GM19043 (cell line): ENCODE measurements around the gene WNK2.

ENCODE experiments used
- ATAC-seq: cut with Tn5 transposase; IDR thresholded peaks from one replicate; pipeline ENCODE4 v1.9.1; 2021; ENCODE audit warnings: low read depth; ENCODE audit not compliant: unreplicated experiment

Gene WNK2

GRCh38 chr9:93231121-93231694 is 47.3 kb downstream of the WNK2 start:
- ATAC-seq = no peak

DNA sequence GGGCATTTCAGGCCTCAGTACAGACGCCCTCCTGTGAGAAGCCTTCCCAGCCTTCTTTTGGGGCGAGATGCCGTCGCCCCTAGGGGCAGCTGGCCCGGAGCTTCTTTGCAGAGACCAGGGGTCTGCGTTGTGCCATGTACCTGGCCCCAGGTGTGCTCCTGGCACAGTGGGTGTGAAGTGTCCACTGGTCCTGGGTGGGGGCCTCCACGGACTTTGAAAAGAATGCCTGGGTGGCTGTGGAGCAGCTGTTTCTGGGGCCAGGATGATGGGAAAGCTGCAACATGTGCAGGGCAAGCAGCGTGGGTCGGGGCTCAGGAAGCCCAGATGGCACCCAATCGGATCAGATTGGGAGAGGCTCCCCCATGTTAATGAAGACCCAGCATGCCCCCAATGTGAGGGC is 47.8 kb downstream of the WNK2 start:
- ATAC-seq = no peak

DNA sequence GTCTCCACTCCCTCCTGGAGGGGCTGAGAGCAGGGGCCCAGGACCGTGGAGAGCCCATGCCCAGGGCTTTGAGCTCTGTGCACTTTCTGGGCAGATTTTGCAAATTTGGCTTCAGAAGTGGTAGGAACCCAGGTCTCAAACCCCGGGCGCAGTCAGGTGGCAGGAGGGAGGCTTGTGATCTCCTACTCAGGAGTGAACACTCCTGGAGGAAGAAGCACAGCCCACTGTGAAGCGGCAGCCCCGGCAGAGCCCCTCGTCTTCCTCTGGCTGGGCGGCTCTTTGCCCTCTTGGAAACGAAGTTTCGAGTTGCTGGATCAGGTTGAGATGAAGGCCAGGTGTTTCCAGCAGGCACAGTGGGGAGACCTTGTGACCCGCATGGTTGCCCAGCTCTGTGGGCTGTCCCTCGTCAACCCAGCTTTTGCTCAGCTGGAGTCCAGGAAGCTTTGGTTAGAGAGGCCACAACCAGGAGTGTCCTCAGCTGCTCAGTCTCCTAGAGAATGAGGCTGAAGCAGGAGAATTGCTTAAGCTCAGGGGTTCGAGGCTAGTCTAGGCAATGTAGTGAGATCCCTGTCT is 48.5 kb downstream of the WNK2 start:
- no peak for ATAC-seq

- no peak for ATAC-seq
Observed at GRCh38 chr9:93233033-93233432, 49.1 kb downstream of the WNK2 start.

DNA sequence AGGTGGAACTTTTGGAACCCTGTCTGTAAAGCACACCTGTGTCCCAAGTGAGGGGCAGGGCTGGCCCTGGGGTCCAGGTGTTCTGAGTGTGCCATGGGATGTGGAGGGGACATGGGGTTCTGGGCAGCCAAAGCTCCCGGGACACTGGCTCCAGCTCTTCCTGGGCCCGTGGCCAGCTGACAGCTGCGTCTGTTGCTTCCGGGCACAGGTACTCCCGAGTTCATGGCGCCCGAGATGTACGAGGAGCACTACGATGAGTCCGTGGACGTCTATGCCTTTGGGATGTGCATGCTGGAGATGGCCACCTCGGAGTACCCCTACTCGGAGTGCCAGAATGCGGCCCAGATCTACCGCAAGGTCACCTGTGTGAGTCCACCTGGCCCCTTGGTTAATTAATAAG is 50.7 kb downstream of the WNK2 start:
- no peak for ATAC-seq

DNA sequence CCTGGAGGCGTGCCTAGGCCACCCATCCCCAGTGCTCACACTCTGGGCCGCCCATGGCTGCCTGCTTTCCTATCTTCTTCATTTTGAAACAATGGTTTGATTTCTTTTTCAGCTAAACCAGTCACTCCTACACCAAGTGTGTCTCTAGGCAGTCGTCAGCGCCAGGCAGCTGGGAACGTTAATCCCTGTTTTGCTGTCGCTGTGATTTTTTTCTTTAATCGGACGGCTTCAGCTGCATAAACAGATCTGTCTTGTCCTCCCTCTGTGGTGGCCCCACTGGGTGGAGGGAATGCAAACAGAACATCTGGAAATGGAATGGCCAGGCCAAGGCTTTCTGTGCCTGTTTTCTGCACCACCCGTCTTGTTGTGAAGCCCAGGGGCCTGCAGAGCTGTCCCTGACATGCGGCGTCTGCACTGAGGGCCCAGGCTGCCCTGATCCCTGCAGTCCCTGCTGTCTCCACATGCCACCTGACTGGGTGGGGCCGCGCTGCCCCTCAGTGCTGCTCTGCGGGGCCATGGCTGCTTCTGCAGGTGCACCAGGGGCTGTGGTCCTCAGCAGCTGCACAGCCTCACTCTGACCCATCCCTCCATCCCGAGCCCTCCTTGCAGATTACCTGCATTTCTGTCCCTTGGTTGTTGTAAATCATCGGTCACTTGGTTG is 51.5 kb downstream of the WNK2 start:
- no peak for ATAC-seq

GRCh38 chr9:93236541-93237206 is 52.7 kb downstream of the WNK2 start:
- no peak for ATAC-seq

- no peak for ATAC-seq
Observed at GRCh38 chr9:93237540-93237939, 53.6 kb downstream of the WNK2 start.

GRCh38 chr9:93238953-93239925 is 55.3 kb downstream of the WNK2 start:
- ATAC-seq = no peak

DNA sequence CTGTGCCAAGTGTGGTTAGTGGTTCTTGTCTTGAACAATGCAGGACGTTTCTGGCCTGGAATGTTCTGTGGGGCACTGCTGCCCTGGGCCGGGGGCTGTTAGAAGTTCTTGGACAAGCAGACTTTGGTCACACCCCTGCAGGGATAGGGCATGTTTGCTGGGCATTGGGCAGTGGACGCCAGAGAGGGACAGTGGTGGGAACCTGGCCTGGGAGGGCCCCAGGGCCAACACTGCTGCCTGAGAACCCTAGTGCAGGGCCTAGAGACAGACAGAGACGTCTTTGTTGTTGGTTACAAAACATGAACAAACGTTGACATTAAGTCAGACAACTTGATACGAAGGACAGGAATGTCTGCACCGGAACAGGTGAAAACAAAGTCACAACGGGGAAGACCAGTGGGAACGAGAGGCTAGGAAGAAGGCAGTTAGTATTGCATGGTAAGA is 57.0 kb downstream of the WNK2 start:
- ATAC-seq = no peak

DNA sequence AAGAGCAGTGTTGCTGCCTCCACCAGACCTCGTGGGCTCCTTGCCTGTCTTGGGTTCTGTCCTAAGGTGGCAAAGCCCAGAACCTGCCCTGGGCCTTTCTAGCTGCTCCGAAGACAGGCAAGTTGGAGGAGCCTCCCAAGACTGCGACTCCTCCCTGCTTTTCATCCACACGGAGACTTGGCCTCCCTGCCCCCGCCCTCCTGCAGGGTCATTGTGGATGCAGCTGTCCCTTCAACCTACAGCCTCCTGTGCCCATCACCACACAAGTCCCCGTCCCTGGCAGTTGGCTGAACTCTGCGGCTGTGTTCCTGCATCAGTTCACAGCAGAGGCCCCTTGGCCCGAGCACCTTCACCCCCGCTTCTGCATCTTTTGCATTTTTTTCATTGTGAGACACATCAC is 59.2 kb downstream of the WNK2 start:
- no peak for ATAC-seq

DNA sequence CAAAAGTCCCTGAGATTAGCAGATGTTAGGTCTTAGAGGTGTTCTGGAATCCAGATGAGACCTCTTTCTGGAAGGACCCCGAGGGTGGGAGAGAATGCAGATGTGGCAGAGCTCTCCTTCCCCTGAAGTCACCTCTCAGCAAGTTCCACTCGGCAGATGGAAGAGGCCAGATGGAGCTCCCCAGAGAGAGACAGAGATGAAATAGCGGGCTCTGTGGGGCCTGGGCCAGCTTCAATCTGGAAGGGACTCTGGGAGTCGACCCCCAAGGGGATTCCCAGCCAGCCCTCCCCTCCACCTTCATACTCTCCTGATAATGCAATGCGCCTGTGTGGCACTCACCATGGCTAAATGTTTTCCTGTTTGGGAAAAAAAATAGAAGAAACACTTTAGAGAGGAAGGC is 60.2 kb downstream of the WNK2 start:
- ATAC-seq = no peak

DNA sequence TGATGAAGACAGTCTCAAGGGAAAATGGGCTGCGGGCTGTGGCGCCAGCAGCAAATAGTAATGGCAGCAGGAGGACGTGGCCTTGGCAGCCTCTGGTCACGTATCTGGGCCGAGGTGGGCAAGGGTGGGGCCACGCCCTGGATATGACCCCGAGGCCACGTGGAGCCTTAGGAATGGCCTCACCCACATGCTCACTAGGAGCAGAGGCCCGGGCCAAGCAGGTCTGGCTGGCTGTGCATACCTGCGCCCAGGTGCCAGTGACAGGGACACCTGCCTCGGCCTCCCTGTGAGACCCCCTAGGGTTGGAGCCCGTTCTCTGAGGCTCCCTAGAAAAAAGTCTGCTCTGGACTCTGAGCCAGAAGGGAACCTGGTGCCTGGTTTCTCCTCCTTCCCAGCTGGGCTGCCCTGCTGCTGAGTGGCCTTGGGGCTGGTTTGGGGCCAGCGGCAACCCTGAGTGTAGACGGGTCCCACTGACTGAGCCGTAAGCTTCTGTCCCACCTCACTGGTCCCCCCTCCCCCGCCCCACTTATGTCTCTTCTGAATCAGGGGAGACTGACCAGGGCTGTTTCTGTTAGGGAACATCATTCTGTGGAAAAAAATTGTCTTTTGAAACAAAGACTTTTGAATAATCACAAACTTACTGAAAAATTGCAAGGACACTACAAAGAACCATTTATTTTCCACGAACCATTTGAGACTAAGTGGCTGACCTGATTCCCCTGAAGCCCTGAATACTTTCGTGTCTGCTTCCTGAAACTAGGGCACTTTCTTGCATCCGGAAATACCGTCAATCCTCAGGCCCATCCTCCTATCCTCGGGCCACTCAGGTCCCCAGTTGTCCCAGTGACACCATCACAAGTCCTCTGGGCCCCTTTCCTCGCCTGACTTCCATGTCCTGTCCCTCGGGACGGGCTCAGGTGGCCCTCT is 60.8 kb downstream of the WNK2 start:
- ATAC-seq = no peak

- no peak for ATAC-seq
Observed at GRCh38 chr9:93245437-93245970, 61.6 kb downstream of the WNK2 start.

DNA sequence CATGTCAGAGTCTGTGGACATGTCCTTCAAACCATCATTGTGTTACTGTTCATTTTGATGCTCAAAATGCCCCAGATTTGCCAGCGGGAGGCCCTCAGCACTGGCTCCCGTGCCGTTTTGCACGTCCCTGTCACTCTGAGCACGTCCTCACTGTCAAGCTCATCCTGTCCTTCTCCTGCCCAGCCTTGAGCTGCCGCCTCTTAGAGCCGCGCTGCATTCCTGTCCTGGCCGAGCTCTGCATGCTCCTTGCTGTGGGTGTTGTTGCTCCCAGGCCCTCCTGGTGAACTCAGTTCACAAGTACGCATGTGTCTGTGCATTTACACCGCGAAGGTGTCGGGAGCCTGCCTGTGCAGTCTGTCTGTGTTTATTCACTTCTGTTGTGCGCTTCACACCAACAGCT is 62.2 kb downstream of the WNK2 start:
- no peak for ATAC-seq

DNA sequence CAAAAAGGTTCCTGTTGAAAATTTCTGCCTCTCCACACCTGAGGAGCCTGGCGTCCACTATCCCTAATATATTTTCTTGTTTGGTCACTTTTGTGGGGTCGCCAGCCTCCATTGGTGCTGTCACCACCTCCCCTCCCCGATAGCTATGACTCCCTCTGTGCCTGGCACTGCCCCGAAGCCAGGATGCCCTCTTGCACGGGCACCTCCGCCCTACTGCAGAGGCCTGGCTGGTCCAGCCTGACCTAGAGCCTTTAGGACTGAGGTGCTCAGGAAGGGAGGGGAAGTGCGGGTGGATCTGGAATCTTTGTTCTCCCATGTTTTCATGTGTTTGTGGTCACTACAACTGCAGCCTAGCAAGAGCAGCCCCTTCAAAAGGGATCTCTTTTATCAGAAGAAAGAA is 62.6 kb downstream of the WNK2 start:
- ATAC-seq = no peak

- no peak for ATAC-seq
Observed at GRCh38 chr9:93247099-93247865, 63.3 kb downstream of the WNK2 start.

DNA sequence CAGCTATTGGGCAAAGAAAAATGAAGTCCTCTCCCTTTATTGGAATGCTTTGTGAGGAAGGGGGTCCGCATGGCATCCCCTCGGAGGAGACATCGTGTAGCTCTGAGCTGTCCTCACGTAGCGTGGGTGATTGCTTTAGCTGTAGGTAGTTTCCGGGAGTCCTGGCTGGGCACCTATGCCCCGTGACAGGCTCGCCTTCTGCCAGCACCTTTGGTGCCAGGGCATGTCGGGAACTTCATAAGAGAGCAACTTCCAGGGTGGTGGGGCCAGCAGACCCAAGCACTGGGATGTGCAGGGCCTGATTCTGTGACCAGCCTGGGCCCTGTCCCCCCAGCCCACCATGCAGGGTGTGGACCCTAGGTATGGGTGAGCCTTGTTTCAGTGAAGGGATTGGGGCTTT is 64.0 kb downstream of the WNK2 start:
- no peak for ATAC-seq
